ES-I3 (cell line): ENCODE results near the gene SLC34A3.
"Not testable (repeated sequence)": the region's sequence is repeated elsewhere in the genome, so short reads cannot be mapped to it uniquely, and the experiment has no call there.

ENCODE experiments used
- H3K36me3 ChIP-seq: 2 replicates; pipeline ENCODE4 v1.6.1; 2013; ENCODE audit warnings: mild to moderate bottlenecking, low read length, control low read depth, moderate library complexity; ENCODE audit not compliant: insufficient read depth
- H3K4me1 ChIP-seq: 2 replicates; pipeline ENCODE4 v1.6.1; 2013; ENCODE audit warnings: mild to moderate bottlenecking, control low read depth, low read length; ENCODE audit not compliant: insufficient read depth
- H3K9ac ChIP-seq: 2 replicates; pipeline ENCODE4 v1.6.1; 2013; ENCODE audit warnings: low read depth, mild to moderate bottlenecking, low read length, moderate library complexity
- H3K9me3 ChIP-seq: 2 replicates; pipeline ENCODE4 v1.6.1; 2013; ENCODE audit warnings: mild to moderate bottlenecking, low read length, moderate library complexity; ENCODE audit not compliant: control insufficient read depth, insufficient read depth

SLC34A3 gene

GRCh38 chr9:137235424-137236237 is 4.9 kb downstream of the SLC34A3 start:
- no peaks in the 10 kb centered on the region for H3K36me3 ChIP-seq
- peaks cover 12% of the 10 kb centered on the region; the same call in 1 of the 2 replicates for H3K4me1 ChIP-seq
- H3K9me3 ChIP-seq: no peaks in the 10 kb centered on the region
- no peak overlapping the region for H3K9ac ChIP-seq

GRCh38 chr9:137236238-137236935 is 5.7 kb downstream of the SLC34A3 start:
- Histone ChIP-seq H3K4me1 (peaks cover 12% of the 10 kb centered on the region; the same call in 1 of the 2 replicates), H3K36me3 (no peaks in the 10 kb centered on the region), H3K9ac (peak overlapping the region; percentile 13; the same call in 1 of the 2 replicates), H3K9me3 (no peaks in the 10 kb centered on the region)

- peak overlapping the region; percentile 13; the same call in 1 of the 2 replicates for H3K9ac ChIP-seq
- H3K4me1 ChIP-seq: peaks cover 12% of the 10 kb centered on the region; the same call in 1 of the 2 replicates
- H3K9me3 ChIP-seq: no peaks in the 10 kb centered on the region
Observed at GRCh38 chr9:137236936-137237421, 6.3 kb downstream of the SLC34A3 start.

GRCh38 chr9:137237759-137238726 is 7.3 kb downstream of the SLC34A3 start:
- H3K9me3 ChIP-seq: no peaks in the 10 kb centered on the region
- peaks cover 9% of the 10 kb centered on the region for H3K36me3 ChIP-seq
- H3K4me1 ChIP-seq: peaks cover 16% of the 10 kb centered on the region; the same call in 1 of the 2 replicates
- no peak overlapping the region for H3K9ac ChIP-seq

More at GRCh38 chr9:137236936-137237421, 6.3 kb downstream of the SLC34A3 start:
- H3K36me3 ChIP-seq: no peaks in the 10 kb centered on the region

- not testable (repeated sequence) for H3K9me3 ChIP-seq
- Histone ChIP-seq H3K36me3 (peaks cover 12% of the 10 kb centered on the region), H3K4me1 (peaks cover 26% of the 10 kb centered on the region; the same call in 1 of the 2 replicates), H3K9ac (peak overlapping the region; percentile 94)
Observed at GRCh38 chr9:137239541-137240200, 9.0 kb downstream of the SLC34A3 start.

- peaks cover 30% of the 10 kb centered on the region; the same call in 1 of the 2 replicates for H3K4me1 ChIP-seq
- peak overlapping the region; percentile 94 for H3K9ac ChIP-seq
- H3K36me3 ChIP-seq: peaks cover 12% of the 10 kb centered on the region
- H3K9me3 ChIP-seq: no peaks in the 10 kb centered on the region
Observed at GRCh38 chr9:137240318-137240840, 9.7 kb downstream of the SLC34A3 start.

GRCh38 chr9:137240841-137241489 is 10.3 kb downstream of the SLC34A3 start, which contains the start of gene TUBB4B:
Gene TUBB4B, plus strand, starts transcription at chr9:137241287. Its CDS starts 74 bp downstream, at chr9:137241361.
- Histone ChIP-seq H3K36me3 (peaks cover 12% of the 10 kb centered on the region), H3K9ac (peak within 1 kb of the TSS; percentile 94), H3K9me3 (no peaks in the 10 kb centered on the region), H3K4me1 (peaks cover 29% of the 10 kb centered on the region; the same call in 1 of the 2 replicates)

GRCh38 chr9:137241490-137242268 is 11.0 kb downstream of the SLC34A3 start:
- peaks cover 24% of the 10 kb centered on the region; the same call in 1 of the 2 replicates for H3K4me1 ChIP-seq
- H3K9ac ChIP-seq: peak overlapping the region; percentile 70
- no peaks in the 10 kb centered on the region for H3K9me3 ChIP-seq
- H3K36me3 ChIP-seq: peaks cover 12% of the 10 kb centered on the region

- H3K9ac ChIP-seq: peak overlapping the region; percentile 70; the same call in 1 of the 2 replicates
- no peaks in the 10 kb centered on the region for H3K9me3 ChIP-seq
- peaks cover 18% of the 10 kb centered on the region; the same call in 1 of the 2 replicates for H3K4me1 ChIP-seq
- H3K36me3 ChIP-seq: peaks cover 12% of the 10 kb centered on the region
Observed at GRCh38 chr9:137242269-137243203, 11.8 kb downstream of the SLC34A3 start.

GRCh38 chr9:137243266-137243625 is 12.5 kb downstream of the SLC34A3 start:
- not testable (repeated sequence) for H3K9ac ChIP-seq

More at GRCh38 chr9:137243266-137243625, 12.5 kb downstream of the SLC34A3 start:
- H3K9me3 ChIP-seq: not testable (repeated sequence)
- peaks cover 12% of the 10 kb centered on the region for H3K36me3 ChIP-seq
- peaks cover 18% of the 10 kb centered on the region; the same call in 1 of the 2 replicates for H3K4me1 ChIP-seq
